Hematopoietic multipotent progenitor cell treated with erythropoietin and hydrocortisone succinate and interleukin-3 and kit ligand, for 17 days (in vitro differentiated cells): ENCODE results near the gene ZFTA.
A peak's percentile ranks its signal among the peaks of the same experiment; 100 is the strongest.

ENCODE experiments used
- DNase-seq: peaks from one replicate; pipeline ENCODE4 v3.0.0-alpha.2; 2015; ENCODE audit warnings: low spot score

ZFTA gene

DNA sequence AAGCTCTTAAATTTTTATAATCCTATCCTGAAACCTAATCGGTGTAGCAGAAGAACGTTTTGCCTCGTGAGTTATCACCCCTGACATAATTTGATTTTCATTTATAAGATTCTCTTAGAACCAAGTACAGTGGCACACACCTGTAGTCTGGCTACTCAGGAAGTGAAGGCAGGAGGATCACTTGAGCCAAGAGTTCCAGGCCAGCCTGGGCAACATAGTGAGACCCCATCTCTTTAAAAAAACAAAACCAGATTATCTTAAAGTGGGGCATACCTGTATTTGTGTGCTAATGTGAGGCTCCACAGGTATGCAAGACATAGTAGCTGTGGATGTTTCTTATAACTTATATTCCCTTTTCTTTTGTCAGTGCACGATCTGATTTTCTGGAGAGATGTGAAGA lies 19.0 kb downstream of the ZFTA start:
- DNase-seq, result no peak

DNA sequence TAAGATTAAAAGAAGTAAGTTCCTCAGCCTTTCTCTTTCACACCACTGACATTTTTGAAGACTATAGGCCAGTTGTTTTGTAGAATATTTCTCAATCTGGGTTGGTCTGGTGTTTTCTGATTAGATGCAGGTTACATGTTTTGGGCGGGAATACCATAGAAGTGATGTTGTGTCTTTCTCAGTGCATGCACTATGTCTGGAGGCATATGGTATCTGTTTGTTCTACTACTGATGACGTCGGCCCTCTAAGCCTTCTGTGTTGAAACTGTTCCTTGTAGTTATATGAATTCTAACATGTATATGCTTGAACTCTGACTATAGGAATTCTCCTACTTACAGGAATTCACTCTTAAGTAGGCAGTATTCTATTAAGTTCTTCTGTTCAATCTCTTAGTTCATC lies 21.6 kb downstream of the ZFTA start:
- DNase-seq, result no peak

DNA sequence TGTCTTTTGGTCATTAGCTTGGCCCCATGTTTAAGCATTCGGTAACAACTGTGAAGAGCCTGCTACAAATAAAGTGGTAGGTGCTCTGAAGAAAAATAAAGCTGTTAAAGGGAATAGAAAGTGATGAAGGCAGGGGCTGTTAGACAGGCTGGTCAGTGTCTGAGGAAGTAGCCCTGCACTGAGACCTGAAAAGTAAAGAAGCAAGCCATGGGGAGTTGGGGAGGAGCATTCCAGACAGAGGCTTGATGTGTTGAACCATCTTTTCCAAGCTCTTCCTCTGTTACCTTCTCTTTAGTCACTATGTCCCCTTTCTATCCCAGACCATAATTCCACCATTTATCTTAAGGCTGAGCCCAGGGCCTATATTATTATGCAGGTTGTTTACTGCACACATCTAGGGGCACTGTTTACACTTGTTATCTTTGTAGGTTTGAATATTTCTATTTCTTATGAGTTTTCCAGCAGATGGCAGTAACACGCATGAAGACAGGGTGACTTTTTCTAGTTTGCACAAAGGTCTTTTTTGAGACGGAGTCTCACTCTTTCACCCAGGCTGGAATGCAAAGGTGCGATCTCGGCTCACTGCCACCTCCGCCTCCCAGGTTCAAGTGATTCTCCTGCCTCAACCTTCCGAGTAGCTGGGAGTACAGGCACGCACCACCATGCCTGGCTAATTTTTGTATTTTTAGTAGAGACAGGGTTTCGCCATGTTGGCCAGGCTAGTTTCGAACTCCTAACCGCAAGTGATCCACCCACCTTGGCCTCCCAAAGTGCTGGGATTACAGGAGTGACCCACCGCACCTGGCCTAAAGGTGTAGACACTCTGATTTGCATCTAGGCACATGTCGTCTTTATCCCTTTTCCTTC lies 23.0 kb downstream of the ZFTA start:
- DNase-seq, result peak; percentile 70

DNA sequence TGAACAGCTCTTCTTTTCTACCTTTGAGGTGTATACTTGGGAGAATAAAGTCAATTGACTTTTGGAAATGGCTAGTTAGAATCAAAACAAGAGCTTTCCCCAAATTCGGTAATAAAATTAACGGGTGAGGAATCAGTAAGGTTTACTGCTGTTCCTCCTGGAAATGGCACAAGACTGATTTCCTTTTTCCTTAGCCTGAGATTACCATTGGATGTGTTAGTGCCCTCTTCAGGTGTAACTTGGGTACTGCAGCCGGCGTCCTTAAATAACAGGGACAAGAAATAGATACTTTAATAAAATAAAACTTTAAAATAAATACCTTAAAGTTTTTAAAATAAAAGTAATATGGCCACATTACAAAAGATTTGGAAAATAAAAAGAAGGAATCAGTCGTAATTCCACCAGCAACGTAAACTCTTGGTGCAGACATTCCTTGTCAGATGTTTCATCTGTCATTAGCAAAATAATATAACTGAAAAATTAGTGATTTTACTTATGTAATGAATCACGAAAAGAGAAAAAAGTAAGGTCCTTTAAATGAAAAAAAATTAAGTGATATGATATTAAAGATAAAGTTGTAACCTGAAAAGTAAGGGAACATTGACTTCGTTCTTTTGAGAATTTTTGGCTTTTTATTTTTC lies 29.7 kb downstream of the ZFTA start:
- peak; percentile 85 for DNase-seq

DNA sequence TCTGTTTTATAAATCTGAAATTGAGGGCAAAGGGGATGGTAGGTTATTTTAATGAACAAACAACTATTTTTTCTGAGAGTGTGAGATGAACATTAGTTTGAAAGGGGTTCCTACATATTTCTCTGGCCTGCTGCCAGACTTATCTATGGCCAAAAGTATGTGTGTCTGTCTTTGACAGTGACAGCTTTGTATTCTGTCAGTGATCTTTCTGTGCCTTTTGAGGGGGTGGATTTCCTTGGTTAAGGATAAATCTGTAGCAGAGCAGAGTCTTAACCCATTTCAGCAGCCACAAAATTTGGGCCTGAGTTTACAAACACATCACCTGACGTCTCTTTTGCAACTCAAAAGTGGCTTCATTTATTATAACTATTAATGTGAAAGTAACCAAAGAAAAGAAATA lies 30.9 kb downstream of the ZFTA start:
- DNase-seq, result peak; percentile 24

GRCh38 chr11:63736864-63737263 lies 31.7 kb downstream of the ZFTA start:
- DNase-seq, result no peak

GRCh38 chr11:63729326-63729725 lies 39.2 kb downstream of the ZFTA start:
- no peak for DNase-seq

GRCh38 chr11:63720611-63721010 lies 48.0 kb downstream of the ZFTA start:
- DNase-seq, result no peak

- peak; percentile 43 for DNase-seq
These were observed 48.6 kb downstream of the ZFTA start for GRCh38 chr11:63719987-63720386.

- no peak for DNase-seq
These were observed 49.6 kb downstream of the ZFTA start for GRCh38 chr11:63719001-63719400.
